Amniotic epithelial cell (primary cell): ENCODE data around the gene MUS81.
A peak's percentile ranks its signal among the peaks of the same experiment; 100 is the strongest.
"Not testable (repeated sequence)": the region's sequence is repeated elsewhere in the genome, so short reads cannot be mapped to it uniquely, and the experiment has no call there.

Experiments
- DNase-seq: peaks from one replicate; pipeline ENCODE4 v3.0.0-alpha.2; 2010; ENCODE audit warnings: low read depth

The MUS81 gene

GRCh38 chr11:65847746-65848145 lies 12.5 kb upstream of the MUS81 start:
- no peak for DNase-seq

GRCh38 chr11:65848693-65849092 lies 11.5 kb upstream of the MUS81 start:
- not testable (repeated sequence) for DNase-seq

GRCh38 chr11:65849366-65849765 lies 10.9 kb upstream of the MUS81 start:
- no peak for DNase-seq

GRCh38 chr11:65849771-65850216 lies 10.4 kb upstream of the MUS81 start:
- no peak for DNase-seq

- no peak for DNase-seq
Measured at GRCh38 chr11:65850217-65851082, 9.8 kb upstream of the MUS81 start.

- DNase-seq, result peak; percentile 34
Measured at GRCh38 chr11:65851083-65851579, 9.1 kb upstream of the MUS81 start.

DNA sequence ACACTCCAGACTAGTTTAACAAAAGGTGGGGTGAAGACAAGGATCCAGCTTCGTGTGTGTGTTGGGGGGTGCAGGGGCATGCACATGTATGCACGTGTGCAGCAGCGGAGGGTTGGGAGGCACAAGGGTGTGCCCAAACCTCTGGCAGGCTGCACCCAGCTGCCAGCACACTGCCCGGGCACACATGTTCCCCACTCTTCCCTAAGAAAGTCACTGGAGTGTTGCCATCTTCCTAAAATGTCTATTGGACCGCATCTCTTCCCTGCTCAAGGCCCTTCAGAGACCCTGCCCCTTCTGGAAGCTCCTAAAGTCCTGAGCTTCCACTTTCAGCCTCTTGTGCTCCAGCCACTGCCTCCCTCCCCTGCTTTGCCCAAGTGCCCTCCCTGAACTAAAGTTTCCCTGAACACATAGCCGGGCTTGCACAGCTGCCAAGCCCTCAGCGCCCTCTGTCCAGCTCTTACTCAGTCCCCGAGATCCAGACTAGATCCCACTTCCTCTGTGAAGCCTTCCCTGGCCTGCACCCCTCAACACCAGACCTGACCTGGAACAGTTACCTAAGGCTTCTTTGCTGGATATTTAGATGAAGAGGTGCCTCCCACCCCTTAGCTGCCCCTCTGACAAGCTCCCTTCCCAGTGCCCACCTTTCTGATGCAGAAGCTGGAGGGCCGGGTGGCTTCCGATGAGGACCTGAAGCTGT lies 8.3 kb upstream of the MUS81 start:
- no peak for DNase-seq

DNA sequence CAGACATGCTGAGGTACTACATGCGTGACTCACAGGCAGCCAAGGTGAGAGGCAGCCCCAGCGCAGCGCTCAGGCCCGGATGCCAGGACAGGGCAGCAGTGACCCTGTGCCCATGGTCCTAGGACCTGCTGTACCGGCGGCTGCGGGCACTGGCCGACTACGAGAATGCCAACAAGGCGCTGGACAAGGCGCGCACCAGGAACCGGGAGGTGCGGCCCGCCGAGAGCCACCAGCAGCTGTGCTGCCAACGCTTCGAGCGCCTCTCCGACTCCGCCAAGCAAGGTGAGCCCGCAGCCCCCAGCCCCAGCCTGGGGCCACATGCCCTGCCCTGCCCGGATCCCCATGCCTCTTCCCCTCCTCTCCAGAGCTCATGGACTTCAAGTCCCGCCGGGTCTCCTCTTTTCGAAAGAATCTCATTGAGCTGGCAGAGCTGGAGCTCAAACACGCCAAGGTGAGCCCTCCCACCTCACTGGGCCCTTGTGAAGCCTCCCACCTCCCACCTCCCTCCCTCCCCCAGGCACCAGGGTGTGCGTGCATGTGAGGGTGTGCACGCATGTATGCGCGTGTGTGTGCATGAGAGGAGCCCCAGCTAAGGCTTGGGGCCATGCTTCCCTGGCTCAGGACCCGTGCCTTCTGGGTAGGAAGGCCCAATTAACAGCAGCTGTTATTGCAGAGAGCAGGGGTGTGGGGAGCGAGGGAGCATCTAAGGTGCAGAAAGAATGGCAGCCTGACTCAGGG lies 7.6 kb upstream of the MUS81 start:
- DNase-seq, result no peak

GRCh38 chr11:65853246-65853979 lies 6.8 kb upstream of the MUS81 start:
- DNase-seq, result no peak

- no peak for DNase-seq
Measured at GRCh38 chr11:65854161-65854592, 6.1 kb upstream of the MUS81 start.

- DNase-seq, result no peak
Measured at GRCh38 chr11:65854852-65855837, 5.1 kb upstream of the MUS81 start.

DNA sequence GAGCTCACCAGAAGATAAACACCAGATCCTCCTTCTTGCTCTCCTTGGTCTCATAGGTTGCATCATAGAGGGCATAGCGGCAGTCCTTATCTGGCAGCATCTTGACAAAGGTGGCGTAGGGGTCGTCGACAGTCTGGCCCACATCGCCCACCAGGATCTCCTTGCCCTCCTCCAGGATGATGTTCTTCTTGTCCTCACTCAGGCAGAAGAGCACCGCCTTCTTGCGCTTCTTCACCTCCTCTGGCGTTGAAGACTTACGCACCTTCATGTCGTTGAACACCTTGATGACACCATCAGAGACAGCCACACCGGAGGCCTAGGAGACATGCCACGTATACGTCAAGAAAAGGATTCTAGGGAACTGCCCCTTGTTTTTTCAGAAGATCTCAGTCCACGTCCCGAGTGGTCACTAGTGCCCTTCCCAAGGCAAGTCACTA lies 4.3 kb upstream of the MUS81 start:
- peak; percentile 39 for DNase-seq

GRCh38 chr11:65856689-65857499 lies 3.3 kb upstream of the MUS81 start:
- DNase-seq, result peak; percentile 55

GRCh38 chr11:65857500-65857852 lies 2.8 kb upstream of the MUS81 start:
- no peak for DNase-seq

- peak; percentile 95 for DNase-seq
Measured at GRCh38 chr11:65857853-65858680, 2.2 kb upstream of the MUS81 start, which contains the start of gene CFL1. CFL1 (minus strand) TSS chr11:65858180; CDS start chr11:65858099, 81 bp downstream.

GRCh38 chr11:65858681-65859087 lies 1.5 kb upstream of the MUS81 start:
- DNase-seq, result no peak

DNA sequence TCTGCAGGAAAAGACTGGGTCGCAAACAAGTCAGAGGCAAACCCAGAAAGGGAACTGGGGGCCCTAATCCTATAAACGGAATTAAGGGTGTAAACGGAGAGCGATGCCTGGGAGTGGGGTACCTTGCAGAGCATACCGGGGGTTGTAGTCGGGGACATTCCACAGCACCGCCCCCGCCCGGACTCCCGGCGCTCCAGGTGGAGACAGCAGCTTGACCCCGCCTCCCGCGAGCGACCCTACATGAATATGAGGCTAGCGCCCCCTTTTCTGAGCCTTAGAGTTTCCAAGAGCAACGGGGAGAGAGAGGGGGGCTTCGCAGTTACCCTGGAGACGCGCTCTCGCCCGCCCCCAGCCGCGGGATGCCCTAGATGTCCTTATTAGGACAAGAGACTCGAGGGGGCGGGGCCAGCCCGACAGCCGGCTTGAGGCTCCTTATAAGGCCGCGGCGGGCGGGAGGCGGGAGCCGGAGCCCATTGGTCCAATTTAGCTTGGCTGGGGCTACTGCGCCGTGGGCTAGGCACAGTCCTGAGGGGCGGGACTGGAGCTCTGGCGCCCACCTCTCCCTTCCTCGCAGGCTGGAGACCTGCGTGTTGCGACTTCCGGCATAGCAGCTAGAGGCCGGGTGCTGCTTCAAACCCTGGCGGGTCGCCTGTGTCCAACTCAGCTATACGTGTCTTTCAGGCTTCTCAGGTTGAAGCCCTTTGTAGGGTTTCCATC lies 980 bp upstream of the MUS81 start:
- DNase-seq, result peak; percentile 98

DNA sequence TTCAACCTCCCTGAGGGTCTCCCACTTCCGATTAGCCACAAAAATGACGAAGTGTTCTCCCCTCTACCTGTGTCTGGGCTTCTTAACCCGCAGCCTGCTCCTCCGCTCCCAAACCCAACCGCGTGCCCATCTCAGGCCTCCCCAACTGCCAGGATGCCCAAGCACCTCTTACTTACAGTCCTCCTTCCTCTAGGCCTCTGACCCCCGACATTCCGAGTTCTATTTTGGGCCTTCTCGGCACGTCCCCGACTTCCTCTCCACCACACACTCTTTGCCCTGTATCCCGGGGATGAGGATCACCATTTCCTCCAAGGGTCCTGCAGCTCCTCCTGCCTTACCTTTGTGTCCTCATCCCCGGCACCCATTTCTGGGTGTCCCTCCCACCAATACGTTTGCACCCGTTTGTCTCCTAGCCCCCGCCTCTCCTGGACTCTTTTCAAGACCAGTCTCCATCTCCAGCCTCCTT lies 388 bp upstream of the MUS81 start:
- no peak for DNase-seq
